DND-41 (cell line): Measurements from ENCODE around the gene SHFL.

Experiments used
- ATAC-seq: fragments of 200-7000 bp; cut with Tn5 transposase; 3 replicates; pipeline ENCODE4 v1.9.1; 2021; ENCODE audit warnings: low read depth; ENCODE audit not compliant: insufficient read depth
- DNase-seq: peaks from one replicate; pipeline ENCODE4 v3.0.0-alpha.2; 2020
- H2AFZ ChIP-seq: 2 replicates; pipeline ENCODE4 v1.6.0; 2012; ENCODE audit warnings: low read depth, low read length
- H3K27ac ChIP-seq: 2 replicates; pipeline ENCODE4 v1.5.1; 2012; ENCODE audit warnings: low read length, inconsistent platforms
- H3K27me3 ChIP-seq: fragments of 200-600 bp; sonication (generic); 2 replicates; pipeline ENCODE4 v1.6.0; 2012; ENCODE audit warnings: low read length, mild to moderate bottlenecking, inconsistent platforms; ENCODE audit not compliant: insufficient read depth, poor library complexity
- H3K36me3 ChIP-seq: 2 replicates; pipeline ENCODE4 v1.5.1; 2012; ENCODE audit warnings: low read length, inconsistent platforms; ENCODE audit not compliant: insufficient read depth
- H3K4me1 ChIP-seq: 2 replicates; pipeline ENCODE4 v1.5.1; 2012; ENCODE audit warnings: mild to moderate bottlenecking, low read length; ENCODE audit not compliant: insufficient read depth
- H3K4me2 ChIP-seq: 2 replicates; pipeline ENCODE4 v1.6.0; 2012; ENCODE audit warnings: mild to moderate bottlenecking, moderate library complexity, low read length, inconsistent platforms; ENCODE audit not compliant: insufficient read depth
- H3K4me3 ChIP-seq, 2 experiments: fragments of 200-600 bp in 1 of 2; shearing (Covaris generic) in 1 of 2; 2 replicates each; pipeline ENCODE4 v1.5.1; 2012 to 2016; ENCODE audit warnings: inconsistent platforms in 2 of 2, low read length in 2 of 2, mild to moderate bottlenecking in 2 of 2, low read depth in 1 of 2, moderate library complexity in 1 of 2
- H3K79me2 ChIP-seq: 2 replicates; pipeline ENCODE4 v1.6.0; 2012; ENCODE audit warnings: low read length, inconsistent platforms; ENCODE audit not compliant: insufficient read depth
- H3K9ac ChIP-seq: 2 replicates; pipeline ENCODE4 v1.6.0; 2012; ENCODE audit warnings: low read depth, mild to moderate bottlenecking, inconsistent platforms, low read length, moderate library complexity
- H3K9me3 ChIP-seq: 2 replicates; pipeline ENCODE4 v1.5.1; 2012; ENCODE audit warnings: low read length, moderate library complexity, mild to moderate bottlenecking, inconsistent platforms; ENCODE audit not compliant: insufficient read depth, severe bottlenecking
- H4K20me1 ChIP-seq: 2 replicates; pipeline ENCODE4 v1.6.0; 2012; ENCODE audit warnings: low read length; ENCODE audit not compliant: insufficient read depth
- EZH2 ChIP-seq: IDR thresholded peaks from 3 replicates; pipeline ENCODE4 v1.6.1; 2012; ENCODE audit warnings: borderline replicate concordance, low read depth, mild to moderate bottlenecking, moderate library complexity, low read length, inconsistent platforms; ENCODE audit not compliant: severe bottlenecking
- TF ChIP-seq, protein P1 (sequence below): IDR thresholded peaks from 2 replicates; pipeline ENCODE4 v1.5.1; 2012; ENCODE audit warnings: borderline replicate concordance, low read length, moderate library complexity, mild to moderate bottlenecking; ENCODE audit not compliant: poor library complexity, severe bottlenecking; ENCODE audit errors: extremely low read depth

SHFL gene

GRCh38 chr19:10089801-10090375 lies 3.8 kb downstream of the SHFL start:
- H3K9me3 ChIP-seq, result no peaks in the 10 kb centered on the region
- TF ChIP-seq EZH2, result no peak
- TF ChIP-seq, protein P1, sequence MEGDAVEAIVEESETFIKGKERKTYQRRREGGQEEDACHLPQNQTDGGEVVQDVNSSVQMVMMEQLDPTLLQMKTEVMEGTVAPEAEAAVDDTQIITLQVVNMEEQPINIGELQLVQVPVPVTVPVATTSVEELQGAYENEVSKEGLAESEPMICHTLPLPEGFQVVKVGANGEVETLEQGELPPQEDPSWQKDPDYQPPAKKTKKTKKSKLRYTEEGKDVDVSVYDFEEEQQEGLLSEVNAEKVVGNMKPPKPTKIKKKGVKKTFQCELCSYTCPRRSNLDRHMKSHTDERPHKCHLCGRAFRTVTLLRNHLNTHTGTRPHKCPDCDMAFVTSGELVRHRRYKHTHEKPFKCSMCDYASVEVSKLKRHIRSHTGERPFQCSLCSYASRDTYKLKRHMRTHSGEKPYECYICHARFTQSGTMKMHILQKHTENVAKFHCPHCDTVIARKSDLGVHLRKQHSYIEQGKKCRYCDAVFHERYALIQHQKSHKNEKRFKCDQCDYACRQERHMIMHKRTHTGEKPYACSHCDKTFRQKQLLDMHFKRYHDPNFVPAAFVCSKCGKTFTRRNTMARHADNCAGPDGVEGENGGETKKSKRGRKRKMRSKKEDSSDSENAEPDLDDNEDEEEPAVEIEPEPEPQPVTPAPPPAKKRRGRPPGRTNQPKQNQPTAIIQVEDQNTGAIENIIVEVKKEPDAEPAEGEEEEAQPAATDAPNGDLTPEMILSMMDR, result no peak
- no peaks in the 10 kb centered on the region for H3K27me3 ChIP-seq
- DNase-seq (no peak), ATAC-seq (no peak)
- H3K4me3 ChIP-seq, result no peak overlapping the region
- 0 out of 2 replicates have a peak, but pooled peaks cover 3% of the 10 kb centered on the region for H4K20me1 ChIP-seq
- H3K27ac ChIP-seq, result no peak overlapping the region
- H2AFZ ChIP-seq, result no peak overlapping the region
- H3K36me3 ChIP-seq, result peaks cover 7% of the 10 kb centered on the region
- peaks cover 16% of the 10 kb centered on the region for H3K4me1 ChIP-seq
- no peaks in the 10 kb centered on the region; the same call in 1 of the 2 replicates for H3K79me2 ChIP-seq
- H3K4me2 ChIP-seq, result no peak overlapping the region
- H3K9ac ChIP-seq, result no peak overlapping the region

- Histone ChIP-seq H4K20me1 (0 out of 2 replicates have a peak, but pooled peaks cover 3% of the 10 kb centered on the region), H3K4me1 (peaks cover 11% of the 10 kb centered on the region), H3K9me3 (no peaks in the 10 kb centered on the region), H3K9ac (no peak overlapping the region), H3K27ac (no peak overlapping the region), H3K36me3 (peaks cover 7% of the 10 kb centered on the region), H3K27me3 (no peaks in the 10 kb centered on the region), H3K4me2 (no peak overlapping the region), H3K79me2 (no peaks in the 10 kb centered on the region; the same call in 1 of the 2 replicates), H3K4me3 (no peak overlapping the region), H2AFZ (no peak overlapping the region)
- DNase-seq (no peak), ATAC-seq (no peak)
- TF ChIP-seq, protein P1, result no peak
- TF ChIP-seq EZH2, result no peak
Observed at GRCh38 chr19:10091370-10091687, 5.2 kb downstream of the SHFL start.

DNA sequence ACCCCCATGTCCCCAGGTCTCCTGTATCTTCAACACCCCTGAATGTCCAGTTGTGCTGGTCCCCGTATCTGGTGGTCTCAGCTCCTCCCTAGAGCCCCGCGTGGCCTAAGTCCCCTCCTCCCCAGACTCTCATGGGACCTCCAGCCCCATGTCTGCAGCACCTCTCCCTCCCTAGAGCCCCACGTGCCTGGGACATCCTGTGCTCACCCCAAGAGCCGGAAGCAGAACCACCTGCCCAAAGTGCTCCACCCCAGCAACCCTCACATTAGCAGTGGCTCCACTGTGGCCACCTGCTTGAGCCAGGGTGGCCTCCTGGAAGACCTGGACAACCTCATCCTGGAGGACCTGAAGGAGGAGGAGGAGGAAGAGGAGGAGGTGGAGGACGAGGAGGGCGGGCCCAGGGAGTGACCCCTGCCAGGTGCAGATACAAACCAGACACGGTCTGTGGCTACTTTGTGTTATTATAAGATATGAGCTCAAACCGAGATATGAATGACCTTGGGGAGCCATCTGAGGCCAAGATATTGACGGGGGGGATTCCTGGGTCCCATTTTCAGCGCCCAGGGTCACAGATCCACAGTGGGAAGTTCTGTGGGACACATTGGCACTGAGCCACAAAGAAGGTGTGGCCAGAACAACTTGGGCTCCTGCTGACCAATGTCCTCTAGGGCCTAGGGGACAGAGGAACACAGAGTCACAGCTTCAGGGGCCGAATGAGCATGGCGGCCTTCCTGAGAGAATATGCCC lies 6.0 kb downstream of the SHFL start:
- peaks cover 4% of the 10 kb centered on the region for H3K4me1 ChIP-seq
- H3K9ac ChIP-seq, result no peak overlapping the region
- no peak for TF ChIP-seq EZH2
- TF ChIP-seq, protein P1, result no peak
- H3K4me3 ChIP-seq, result no peak overlapping the region
- H3K79me2 ChIP-seq, result no peaks in the 10 kb centered on the region
- DNase-seq (no peak), ATAC-seq (no peak)
- H3K27me3 ChIP-seq, result no peaks in the 10 kb centered on the region
- 0 out of 2 replicates have a peak, but pooled peaks cover 3% of the 10 kb centered on the region for H4K20me1 ChIP-seq
- peaks cover 7% of the 10 kb centered on the region for H3K36me3 ChIP-seq
- H3K9me3 ChIP-seq, result no peaks in the 10 kb centered on the region
- H3K4me2 ChIP-seq, result no peak overlapping the region
- H2AFZ ChIP-seq, result no peak overlapping the region
- H3K27ac ChIP-seq, result no peak overlapping the region
